ENCODE measurements around the gene CFDP1.
"Not testable (repeated sequence)": the region's sequence is repeated elsewhere in the genome, so short reads cannot be mapped to it uniquely, and the experiment has no call there.

CFDP1 gene

GRCh38 chr16:75458029-75458428, 24.7 kb upstream of the CFDP1 start:
- FAIRE-seq: no peak

- FAIRE-seq: no peak
Observed at GRCh38 chr16:75457485-75458021, 24.2 kb upstream of the CFDP1 start.

GRCh38 chr16:75456971-75457370, 23.7 kb upstream of the CFDP1 start:
- no peak for FAIRE-seq

DNA sequence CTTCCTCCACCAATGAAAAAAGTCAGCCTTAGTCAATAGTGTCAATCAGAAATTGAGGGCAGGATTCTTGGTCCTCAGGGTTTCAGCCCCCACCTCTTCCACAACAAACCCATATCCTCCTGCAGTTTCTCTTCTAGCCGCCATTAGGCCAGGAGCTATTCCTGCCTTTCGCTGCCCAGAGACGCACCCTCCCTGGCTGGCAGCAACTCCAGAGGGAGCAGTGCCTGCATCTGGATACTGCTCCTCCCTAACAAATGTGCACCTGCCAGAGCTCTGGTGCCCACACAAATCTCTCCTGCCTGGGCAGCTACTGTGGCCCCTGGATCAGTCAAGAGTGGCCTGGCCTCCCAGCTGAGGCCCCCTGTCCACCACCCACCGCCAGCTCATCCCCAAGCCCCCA, 23.2 kb upstream of the CFDP1 start:
- not testable (repeated sequence) for FAIRE-seq

DNA sequence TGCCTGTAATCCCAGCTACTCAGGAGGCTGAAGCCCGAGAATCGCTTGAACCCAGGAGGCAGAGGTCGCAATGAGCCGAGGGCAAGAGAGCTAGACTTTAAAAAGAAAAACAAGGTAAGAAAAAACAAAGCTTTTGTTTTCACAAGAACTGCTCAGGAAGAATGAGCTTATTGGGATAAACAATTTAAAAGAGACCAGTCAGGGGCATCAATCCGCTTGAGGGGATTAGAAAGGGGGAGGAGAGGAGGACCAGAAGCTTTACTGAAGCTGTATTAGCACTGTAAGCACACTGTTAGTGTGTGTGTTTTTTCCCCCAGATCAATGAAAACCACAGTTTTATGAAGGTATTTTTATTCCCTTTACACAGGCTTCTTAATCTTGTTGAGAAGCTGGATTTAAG, 22.4 kb upstream of the CFDP1 start:
- no peak for FAIRE-seq

DNA sequence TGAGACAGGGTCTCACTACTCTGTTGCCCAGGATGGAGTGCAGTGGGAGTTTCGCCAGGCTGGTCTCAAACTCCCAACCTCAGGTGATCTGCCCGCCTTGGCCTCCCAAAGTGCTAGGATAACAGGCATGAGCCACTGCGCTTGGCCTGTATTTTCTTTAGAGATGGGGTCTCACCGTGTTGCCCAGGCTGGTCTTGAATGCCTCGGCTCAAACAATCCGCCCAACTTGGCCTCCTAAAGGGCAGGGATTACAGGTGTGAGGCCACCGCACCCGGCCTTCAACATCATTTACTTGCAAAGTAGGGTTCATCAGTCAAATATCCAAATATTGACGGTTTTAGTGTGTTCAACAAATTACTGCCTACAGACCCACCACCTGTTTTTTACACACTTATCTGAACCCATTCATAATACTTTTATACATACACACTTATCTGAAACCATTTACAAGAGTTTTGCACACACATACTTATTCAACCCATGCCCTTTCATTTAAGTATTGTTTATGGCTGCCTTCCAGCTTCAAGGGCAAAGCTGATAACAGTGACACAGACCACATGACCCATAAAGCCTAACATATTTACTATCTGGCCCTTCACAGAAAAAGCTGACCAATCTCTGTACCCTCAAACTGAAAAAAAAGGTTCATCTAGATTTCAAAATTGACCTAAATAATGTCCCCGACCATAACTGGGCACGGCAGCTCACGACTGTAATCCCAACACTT, 19.3 kb upstream of the CFDP1 start:
- no peak for FAIRE-seq

- no peak for FAIRE-seq
Observed at GRCh38 chr16:75446416-75446815, 13.1 kb upstream of the CFDP1 start.

- FAIRE-seq: no peak
Observed at GRCh38 chr16:75445298-75445697, 12.0 kb upstream of the CFDP1 start.

DNA sequence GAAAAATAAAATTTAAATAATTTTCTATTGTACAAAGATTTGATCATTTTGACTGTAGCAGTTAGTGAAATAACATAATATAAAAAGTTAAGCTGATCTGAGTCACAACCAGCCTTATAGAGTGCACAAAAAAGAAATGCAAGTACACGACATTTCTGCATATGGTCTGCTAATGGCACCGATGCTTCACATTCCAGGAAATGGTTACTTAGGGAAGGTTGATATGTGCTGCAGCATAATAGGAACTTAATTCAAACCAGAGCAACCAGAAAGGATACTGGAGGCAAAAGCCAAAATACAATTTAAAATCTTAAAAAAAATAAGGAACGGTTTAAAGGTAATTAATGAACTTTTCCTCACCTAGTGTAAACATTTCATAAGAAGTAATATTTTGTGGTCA, 10.0 kb upstream of the CFDP1 start:
- no peak for FAIRE-seq

GRCh38 chr16:75433732-75434413, 570 bp upstream of the CFDP1 start:
- FAIRE-seq: no peak

DNA sequence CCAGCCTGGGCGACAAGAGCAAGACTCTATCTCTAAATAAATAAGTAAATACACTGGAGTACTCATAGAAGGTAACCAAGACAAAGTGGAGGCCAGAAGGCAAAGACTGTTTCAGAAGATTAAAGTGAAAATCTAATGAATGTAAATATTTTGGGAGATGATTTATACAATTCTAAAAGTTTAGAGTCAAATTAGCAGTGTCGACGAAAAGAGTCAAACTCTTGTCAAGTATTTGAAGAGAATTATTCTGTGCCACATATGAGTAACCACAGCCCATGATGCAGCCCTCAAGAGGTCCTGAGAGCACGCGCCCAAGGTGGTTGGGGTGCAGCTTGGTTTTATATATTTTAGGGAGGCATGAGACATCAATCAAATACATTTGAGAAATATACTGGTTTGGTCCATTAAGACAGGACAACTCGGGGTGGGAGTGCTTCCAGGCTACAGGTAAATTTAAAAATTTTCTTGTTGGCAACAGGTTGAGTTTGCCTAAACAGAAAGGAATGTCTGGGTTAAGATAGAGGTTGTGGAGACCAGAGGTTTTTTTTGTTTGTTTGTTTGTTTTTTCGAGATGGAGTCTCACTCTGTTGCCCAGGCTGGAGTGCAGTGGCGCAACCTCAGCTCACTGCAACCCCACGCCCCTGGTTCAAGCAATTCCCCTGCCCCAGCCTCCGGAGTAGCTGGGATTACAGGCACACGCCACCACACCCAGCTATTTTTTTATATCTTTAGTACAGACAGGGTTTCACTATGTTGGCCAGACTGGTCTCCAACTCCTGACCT, 3.5 kb downstream of the CFDP1 start:
- no peak for FAIRE-seq

GRCh38 chr16:75426524-75426923, 6.8 kb downstream of the CFDP1 start:
- not testable (repeated sequence) for FAIRE-seq

DNA sequence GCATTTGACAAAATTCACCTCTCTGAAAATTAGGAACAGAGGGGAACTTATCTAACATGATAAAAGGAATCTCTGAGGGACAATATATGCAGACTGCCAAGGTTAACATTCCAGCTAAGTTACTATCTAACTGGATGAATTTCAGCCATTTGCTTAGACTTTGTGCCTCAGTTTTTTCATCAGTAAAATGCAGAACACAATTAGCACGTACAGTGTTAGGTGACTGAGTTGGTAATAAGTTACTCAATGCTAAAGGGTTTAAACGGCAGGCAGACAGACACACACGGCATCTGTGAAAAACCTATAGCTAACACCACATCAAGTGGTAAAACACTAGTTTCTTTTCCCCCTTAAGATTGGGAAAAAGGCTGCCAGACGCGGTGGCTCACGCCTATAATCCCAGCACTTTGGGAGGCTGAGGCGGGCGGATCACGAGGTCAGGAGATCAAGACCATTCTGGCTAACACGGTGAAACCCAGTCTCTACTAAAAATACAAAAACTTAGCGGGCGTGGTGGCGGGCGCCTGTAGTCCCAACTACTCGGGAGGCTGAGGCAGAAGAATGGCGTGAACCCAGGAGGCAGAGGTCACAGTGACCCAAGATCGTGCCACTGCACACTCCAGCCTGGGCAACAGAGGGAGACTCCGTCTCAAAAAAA, 9.1 kb downstream of the CFDP1 start:
- not testable (repeated sequence) for FAIRE-seq

- no peak for FAIRE-seq
Observed at GRCh38 chr16:75423723-75424104, 9.6 kb downstream of the CFDP1 start.

GRCh38 chr16:75421820-75422126, 11.5 kb downstream of the CFDP1 start:
- no peak for FAIRE-seq

DNA sequence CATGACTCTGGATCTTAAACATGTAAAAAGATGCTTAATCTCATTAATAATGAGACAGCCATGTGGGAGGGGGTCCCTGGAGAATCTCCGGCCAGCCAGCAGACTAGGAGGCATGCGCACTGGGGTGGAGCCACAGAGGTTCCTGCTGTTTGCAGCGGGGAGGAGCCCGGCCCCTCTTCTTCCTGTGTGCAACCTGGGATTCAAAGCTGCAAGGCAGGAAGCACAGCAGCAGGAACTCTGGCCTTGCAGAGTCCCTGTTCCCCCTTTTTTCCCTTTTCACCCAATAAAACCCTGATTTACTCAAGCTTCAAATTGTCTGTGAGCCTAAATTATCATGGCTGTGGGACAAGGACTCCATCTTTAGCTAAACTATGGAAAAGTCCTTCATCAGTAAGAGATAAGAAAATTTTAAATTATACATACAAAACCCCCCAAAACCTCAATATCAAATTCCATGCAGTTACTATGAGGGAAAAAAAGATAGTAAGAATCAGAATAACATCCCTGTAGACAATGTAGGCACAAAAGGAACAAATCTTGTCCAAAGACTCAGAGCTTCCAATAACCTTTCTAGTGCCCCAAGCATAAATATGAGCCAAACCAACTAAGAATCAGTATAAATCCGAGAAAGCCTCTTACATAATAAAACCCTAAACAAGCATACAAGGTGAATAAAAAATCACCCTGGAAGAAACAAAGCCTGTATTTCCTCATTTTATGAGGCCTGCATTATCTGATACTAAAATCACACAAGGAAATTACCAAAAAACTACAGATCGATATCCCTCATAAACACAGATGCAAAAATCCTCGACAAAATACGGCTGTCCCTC, 12.1 kb downstream of the CFDP1 start:
- no peak for FAIRE-seq

DNA sequence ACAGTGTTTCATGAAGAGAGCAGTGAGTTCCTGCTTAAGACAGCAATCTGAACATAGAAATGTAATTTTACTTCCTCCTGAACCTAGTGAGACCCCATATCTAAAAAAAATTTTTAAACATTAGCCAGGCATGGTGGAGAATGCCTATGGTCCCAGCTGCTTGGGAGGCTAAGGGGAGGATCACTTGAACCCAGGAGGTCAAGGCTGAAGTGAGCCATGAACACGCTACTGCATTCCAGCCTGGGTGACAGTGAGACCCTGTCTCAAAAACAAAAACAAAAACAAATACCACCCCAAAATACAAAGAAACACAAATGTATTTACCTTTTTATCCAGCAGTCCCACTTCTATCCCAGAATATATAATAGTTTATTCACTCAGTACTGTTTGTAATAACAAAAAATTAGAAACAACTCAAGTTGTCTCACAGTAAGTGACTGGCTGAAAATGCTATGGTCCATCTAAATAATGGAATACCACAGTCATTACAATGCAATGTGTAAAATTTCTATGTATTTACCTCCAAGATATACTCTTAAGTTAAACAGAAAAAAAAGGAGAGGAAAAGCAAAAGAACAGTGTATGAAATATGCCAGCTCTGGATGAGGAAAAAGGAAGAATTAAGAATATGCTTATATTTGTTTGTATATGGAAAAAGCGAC, 16.3 kb downstream of the CFDP1 start:
- no peak for FAIRE-seq

- FAIRE-seq: no peak
Observed at GRCh38 chr16:75415169-75415905, 18.0 kb downstream of the CFDP1 start.

DNA sequence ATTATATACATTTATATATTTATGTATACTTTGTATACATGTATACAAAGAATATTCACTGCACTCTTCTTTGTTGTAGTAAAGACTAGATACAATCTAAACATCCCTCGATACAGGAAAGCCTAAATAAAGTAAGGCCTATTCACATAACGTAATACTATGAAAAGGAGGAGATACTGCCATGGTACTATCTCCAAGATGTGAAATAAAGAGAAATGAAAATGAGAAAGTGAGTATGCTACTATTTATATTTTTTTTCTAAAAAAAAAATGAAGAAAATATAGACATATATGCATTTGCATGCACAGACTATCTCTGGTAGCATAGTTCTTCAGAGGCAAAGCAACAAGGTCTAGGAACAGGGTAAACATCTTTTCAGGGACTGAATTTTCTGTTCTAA, 19.4 kb downstream of the CFDP1 start:
- FAIRE-seq: no peak

DNA sequence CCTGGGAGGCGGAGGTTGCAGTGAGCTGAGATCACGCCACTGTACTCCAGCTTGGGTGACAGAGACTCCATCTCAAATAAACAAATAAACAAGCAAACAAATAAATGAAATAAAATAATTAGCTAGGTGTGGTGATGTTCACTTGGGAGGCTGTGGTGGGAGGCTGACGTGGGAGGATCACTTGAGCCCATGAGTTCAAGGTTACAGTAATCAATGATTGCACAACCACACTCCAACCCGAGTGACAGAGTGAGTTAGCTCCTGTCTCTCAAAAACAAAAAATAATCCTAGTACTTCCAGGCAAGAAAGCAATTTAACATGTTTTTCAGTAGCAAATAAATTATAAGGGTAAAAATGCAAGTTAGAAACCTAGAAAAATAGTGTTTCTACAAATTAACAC, 26.4 kb downstream of the CFDP1 start:
- FAIRE-seq: no peak

All from TTC549 (cell line).